SK-N-SH (cell line): ENCODE measurements around the gene ISM1. TPM values are rescaled to one million over a fixed set of nuclear protein-coding genes. Genes with fewer than 3 reads are reported as not detected.

ENCODE experiments used
- CTCF ChIA-PET: fragments of 300-600, 350-600 bp; formaldehyde crosslinking; extraction: SDS; loops from one replicate; lab custom pipeline; 2021; lab: Yijun Ruan, JAX
- POLR2A ChIA-PET: fragments of 350-600 bp; sonication (Branson Sonifier 250); formaldehyde crosslinking; extraction: SDS; loops from one replicate; lab custom pipeline; 2020; ENCODE audit warnings: antibody characterized with exemption, inconsistent platforms; lab: Yijun Ruan, JAX
- DNase-seq: peaks from one replicate; pipeline ENCODE4 v3.0.0; 2012
- H2AFZ ChIP-seq: fragments of 200-600 bp; sonication (generic); 2 replicates; pipeline ENCODE4 v1.8.1; 2016; ENCODE audit warnings: antibody characterized with exemption, mild to moderate bottlenecking, low read depth
- H3F3A ChIP-seq: fragments of 200-600 bp; sonication (generic); replicated peaks from 2 replicates; pipeline ENCODE3; 2016; ENCODE audit warnings: antibody characterized with exemption, mild to moderate bottlenecking; ENCODE audit not compliant: insufficient read depth
- H3K27ac ChIP-seq, 2 experiments: fragments of 200-500 bp in 1 of 2; fragments of 200-600 bp in 1 of 2; sonication (Bioruptor generic) in 1 of 2; sonication (generic), shearing (Covaris generic) in 1 of 2; 2 replicates each; pipeline versions ENCODE4 v1.5.1 to v1.6.1; 2014 to 2016; ENCODE audit warnings: low read depth in 2 of 2, inconsistent platforms in 1 of 2, low read length in 1 of 2, mild to moderate bottlenecking in 1 of 2, mixed read lengths in 1 of 2
- H3K27me3 ChIP-seq: fragments of 200-600 bp; sonication (generic), shearing (Covaris generic); 2 replicates; pipeline ENCODE4 v1.6.1; 2016; ENCODE audit warnings: mixed run types; ENCODE audit not compliant: insufficient read depth
- H3K36me3 ChIP-seq, 2 experiments: fragments of 200-500 bp in 1 of 2; fragments of 200-600 bp in 1 of 2; sonication (Bioruptor generic) in 1 of 2; sonication (generic) in 1 of 2; replicated peaks in 1 of 2; 2 replicates each; pipeline versions ENCODE3 to v1.5.1; 2014 to 2016; ENCODE audit warnings: low read length in 1 of 2, mild to moderate bottlenecking in 1 of 2; ENCODE audit not compliant: insufficient read depth in 2 of 2, control insufficient read depth in 1 of 2
- H3K4me1 ChIP-seq, 2 experiments: fragments of 200-500 bp in 1 of 2; fragments of 200-600 bp in 1 of 2; sonication (Bioruptor generic) in 1 of 2; sonication (generic), shearing (Covaris generic) in 1 of 2; 2 replicates each; pipeline versions ENCODE4 v1.5.1 to v1.6.1; 2014 to 2016; ENCODE audit warnings: low read depth in 1 of 2, low read length in 1 of 2, mixed run types in 1 of 2; ENCODE audit not compliant: insufficient read depth in 2 of 2, control insufficient read depth in 1 of 2
- H3K4me2 ChIP-seq: fragments of 200-600 bp; sonication (generic), shearing (Covaris generic); 2 replicates; pipeline ENCODE4 v1.6.1; 2017; ENCODE audit warnings: mixed run types
- H3K4me3 ChIP-seq, 2 experiments: fragments of 200-500 bp in 1 of 2; fragments of 200-600 bp in 1 of 2; sonication (Bioruptor generic) in 1 of 2; sonication (generic), shearing (Covaris generic) in 1 of 2; 2 replicates each; pipeline versions ENCODE4 v1.5.1 to v1.8.1; 2014 to 2016; ENCODE audit warnings: low read depth in 2 of 2, inconsistent platforms in 1 of 2, low read length in 1 of 2, mild to moderate bottlenecking in 1 of 2, mixed read lengths in 1 of 2, moderate library complexity in 1 of 2
- H3K79me2 ChIP-seq: fragments of 200-600 bp; sonication (generic); 2 replicates; pipeline ENCODE4 v1.8.1; 2017; ENCODE audit warnings: mild to moderate bottlenecking; ENCODE audit not compliant: insufficient read depth
- H3K9ac ChIP-seq: fragments of 200-600 bp; sonication (generic); 2 replicates; pipeline ENCODE4 v1.6.1; 2017; ENCODE audit warnings: mixed run types
- H3K9me2 ChIP-seq: fragments of 200-600 bp; sonication (generic); 2 replicates; pipeline ENCODE4 v1.6.1; 2017; ENCODE audit warnings: mixed run types
- H3K9me3 ChIP-seq: fragments of 200-600 bp; sonication (generic); 2 replicates; pipeline ENCODE4 v1.6.1; 2017; ENCODE audit warnings: mixed run types, mild to moderate bottlenecking, moderate library complexity
- H4K20me1 ChIP-seq: fragments of 200-600 bp; sonication (generic); 2 replicates; pipeline ENCODE4 v1.6.1; 2017; ENCODE audit warnings: mild to moderate bottlenecking, mixed run types; ENCODE audit not compliant: insufficient read depth
- CHD2 ChIP-seq: fragments of 150-350 bp; IDR thresholded peaks from 2 replicates; pipeline ENCODE4 v1.6.1; 2018; ENCODE audit warnings: low read length; ENCODE audit not compliant: partially characterized antibody
- FOXJ3 ChIP-seq: sonication (generic); formaldehyde crosslinking; IDR thresholded peaks from 2 replicates; pipeline ENCODE4 v1.5.1; 2020; ENCODE audit warnings: mild to moderate bottlenecking, missing genetic modification reagents
- GATA2 ChIP-seq: sonication (generic); formaldehyde crosslinking; IDR thresholded peaks from 2 replicates; pipeline ENCODE4 v1.5.0; 2020; ENCODE audit warnings: mild to moderate bottlenecking, missing genetic modification reagents
- RAD21 ChIP-seq: IDR thresholded peaks from 2 replicates; pipeline ENCODE4 v1.6.1; 2012; ENCODE audit warnings: mild to moderate bottlenecking, low read length
- RCOR1 ChIP-seq: fragments of 150-350 bp; IDR thresholded peaks from 2 replicates; pipeline ENCODE4 v1.6.1; 2017; ENCODE audit warnings: antibody characterized with exemption, low read length
- SIN3A ChIP-seq: IDR thresholded peaks from 2 replicates; pipeline ENCODE4 v1.6.1; 2012; ENCODE audit warnings: low read depth, mild to moderate bottlenecking, low read length, moderate library complexity, borderline replicate concordance
- SMC3 ChIP-seq: IDR thresholded peaks from 2 replicates; pipeline ENCODE4 v1.6.1; 2012; ENCODE audit warnings: low read depth, low read length, improper control_type of control experiment
- TCF12 ChIP-seq: IDR thresholded peaks from 2 replicates; pipeline ENCODE4 v1.4.0; 2012
- TEAD4 ChIP-seq: IDR thresholded peaks from 2 replicates; pipeline ENCODE4 v1.4.0; 2012; ENCODE audit warnings: mild to moderate bottlenecking, borderline replicate concordance; ENCODE audit not compliant: insufficient read depth
- WGBS: methylation state at CpG from one replicate; pipeline ENCODE4 v1.1.6; 2017; ENCODE audit warnings: low lambda C conversion rate; 5-methylcytosine and 5-hydroxymethylcytosine counted together
- polyA plus RNA-seq, 3 experiments: library from polyadenylated mRNA; depleted of rRNA; stranded (reverse); fragments of >200 nt; gene quantifications; 2 replicates each; pipeline ENCODE4 v1.2.3, GENCODE V29; 2012
- TF ChIP-seq, protein P1 (sequence below): IDR thresholded peaks from 2 replicates; pipeline ENCODE4 v1.4.0; 2012; ENCODE audit warnings: low read depth
- TF ChIP-seq, protein P2 (sequence below): IDR thresholded peaks from 2 replicates; pipeline ENCODE4 v1.4.0; 2012; ENCODE audit warnings: low read depth, borderline replicate concordance
- TF ChIP-seq, protein P3 (sequence below): IDR thresholded peaks from 2 replicates; pipeline ENCODE4; 2012
- TF ChIP-seq, protein P4 (sequence below): IDR thresholded peaks from 2 replicates; pipeline ENCODE4 v1.6.1; 2012; ENCODE audit warnings: mild to moderate bottlenecking, low read depth, low read length, moderate library complexity
- TF ChIP-seq, protein P5 (sequence below): fragments of 200-600 bp; sonication (generic); IDR thresholded peaks from 2 replicates; pipeline ENCODE4 v1.6.1; 2017; ENCODE audit warnings: antibody characterized with exemption, mild to moderate bottlenecking, moderate library complexity

The ISM1 gene
- polyA plus RNA-seq, 1 of the 3 experiments (the other 2 are of a cell fraction), result not detected

DNA sequence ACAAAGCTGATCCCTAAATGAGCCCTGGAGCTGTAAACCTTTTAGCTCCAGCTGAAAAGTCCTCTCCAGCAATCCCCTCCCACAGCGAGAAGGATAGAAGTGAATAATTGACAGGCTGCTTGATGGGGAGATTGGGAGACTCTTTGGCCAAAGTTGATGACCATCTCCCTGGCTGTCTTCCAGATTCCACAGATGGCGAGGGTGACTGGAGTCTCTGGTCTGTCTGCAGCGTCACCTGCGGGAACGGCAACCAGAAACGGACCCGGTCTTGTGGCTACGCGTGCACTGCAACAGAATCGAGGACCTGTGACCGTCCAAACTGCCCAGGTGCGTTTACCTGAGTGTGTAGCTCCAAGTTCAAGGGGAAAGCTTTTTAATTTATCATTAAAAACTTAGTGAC is 67.3 kb downstream of the ISM1 start:
- Histone ChIP-seq H3K79me2 (no peaks in the 10 kb centered on the region), H3F3A (no peaks in the 10 kb centered on the region), H4K20me1 (no peaks in the 10 kb centered on the region), H3K9ac (no peak overlapping the region), H3K36me3 (no peaks in the 10 kb centered on the region), H3K9me2 (no peaks in the 10 kb centered on the region), H3K27ac (no peak overlapping the region), H3K4me3 (no peak overlapping the region), H3K4me1 (peaks cover 0 to 5% of the 10 kb centered on the region in 2 experiments; a peak in 1 of 4 replicates), H3K27me3 (no peaks in the 10 kb centered on the region), H2AFZ (no peak overlapping the region), H3K4me2 (no peak overlapping the region), H3K9me3 (no peaks in the 10 kb centered on the region)
- 36% methylated on average over 11 of the region's 12 CpGs for WGBS
- CTCF ChIA-PET, result interaction anchor here (1.2 to 1.6 kb wide), 2 partner anchors 15 to 258 kb away, joined by 3 read pairs; no protein-coding TSS in a partner anchor
- peak; percentile 48 for DNase-seq
- POLR2A ChIA-PET, result no interaction called here
- peak; percentile 26; the same call in 1 of the 2 replicates for TF ChIP-seq GATA2 (CRISPR knock-in tag)
- TF ChIP-seq, protein P1, sequence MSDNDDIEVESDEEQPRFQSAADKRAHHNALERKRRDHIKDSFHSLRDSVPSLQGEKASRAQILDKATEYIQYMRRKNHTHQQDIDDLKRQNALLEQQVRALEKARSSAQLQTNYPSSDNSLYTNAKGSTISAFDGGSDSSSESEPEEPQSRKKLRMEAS, result no peak
- TF ChIP-seq, protein P2, sequence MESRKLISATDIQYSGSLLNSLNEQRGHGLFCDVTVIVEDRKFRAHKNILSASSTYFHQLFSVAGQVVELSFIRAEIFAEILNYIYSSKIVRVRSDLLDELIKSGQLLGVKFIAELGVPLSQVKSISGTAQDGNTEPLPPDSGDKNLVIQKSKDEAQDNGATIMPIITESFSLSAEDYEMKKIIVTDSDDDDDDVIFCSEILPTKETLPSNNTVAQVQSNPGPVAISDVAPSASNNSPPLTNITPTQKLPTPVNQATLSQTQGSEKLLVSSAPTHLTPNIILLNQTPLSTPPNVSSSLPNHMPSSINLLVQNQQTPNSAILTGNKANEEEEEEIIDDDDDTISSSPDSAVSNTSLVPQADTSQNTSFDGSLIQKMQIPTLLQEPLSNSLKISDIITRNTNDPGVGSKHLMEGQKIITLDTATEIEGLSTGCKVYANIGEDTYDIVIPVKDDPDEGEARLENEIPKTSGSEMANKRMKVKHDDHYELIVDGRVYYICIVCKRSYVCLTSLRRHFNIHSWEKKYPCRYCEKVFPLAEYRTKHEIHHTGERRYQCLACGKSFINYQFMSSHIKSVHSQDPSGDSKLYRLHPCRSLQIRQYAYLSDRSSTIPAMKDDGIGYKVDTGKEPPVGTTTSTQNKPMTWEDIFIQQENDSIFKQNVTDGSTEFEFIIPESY, result no peak

DNA sequence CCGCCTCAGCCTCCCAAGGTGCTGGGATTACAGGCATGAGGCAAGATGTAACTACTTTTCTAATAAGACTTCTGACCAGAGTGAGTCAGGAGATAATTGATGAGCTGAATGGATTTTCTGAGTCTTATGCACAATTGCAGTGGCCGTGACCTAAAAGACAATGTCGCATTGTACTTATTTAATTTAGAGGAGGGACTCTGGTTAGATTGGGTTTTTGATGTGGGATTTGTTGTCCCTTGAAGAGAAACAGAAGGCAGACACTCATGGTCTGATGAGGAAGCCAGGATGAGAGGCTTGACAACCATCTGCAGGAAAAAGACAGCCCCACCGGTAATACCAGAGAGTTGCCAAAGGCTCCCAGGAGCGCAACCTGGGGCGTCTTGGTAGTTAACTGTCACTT is 68.0 kb downstream of the ISM1 start:
- POLR2A ChIA-PET, result no interaction called here
- H3K4me2 ChIP-seq, result no peak overlapping the region
- 83% methylated on average over 6 of the region's 6 CpGs for WGBS
- H3K27ac ChIP-seq, result no peak overlapping the region
- H3K27me3 ChIP-seq, result no peaks in the 10 kb centered on the region
- no peak overlapping the region for H3K4me3 ChIP-seq
- H3K4me1 ChIP-seq, result peaks cover 0 to 5% of the 10 kb centered on the region in 2 experiments; a peak in 1 of 4 replicates
- CTCF ChIA-PET, result interaction anchor here (1.2 to 1.6 kb wide), 2 partner anchors 14 to 257 kb away, joined by 3 read pairs; no protein-coding TSS in a partner anchor
- H3K36me3 ChIP-seq, result no peaks in the 10 kb centered on the region
- TF ChIP-seq RAD21, result no peak
- no peak for TF ChIP-seq TEAD4
- TF ChIP-seq, protein P3, sequence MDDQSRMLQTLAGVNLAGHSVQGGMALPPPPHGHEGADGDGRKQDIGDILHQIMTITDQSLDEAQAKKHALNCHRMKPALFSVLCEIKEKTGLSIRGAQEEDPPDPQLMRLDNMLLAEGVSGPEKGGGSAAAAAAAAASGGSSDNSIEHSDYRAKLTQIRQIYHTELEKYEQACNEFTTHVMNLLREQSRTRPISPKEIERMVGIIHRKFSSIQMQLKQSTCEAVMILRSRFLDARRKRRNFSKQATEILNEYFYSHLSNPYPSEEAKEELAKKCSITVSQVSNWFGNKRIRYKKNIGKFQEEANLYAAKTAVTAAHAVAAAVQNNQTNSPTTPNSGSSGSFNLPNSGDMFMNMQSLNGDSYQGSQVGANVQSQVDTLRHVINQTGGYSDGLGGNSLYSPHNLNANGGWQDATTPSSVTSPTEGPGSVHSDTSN, result no peak
- TF ChIP-seq, protein P4, sequence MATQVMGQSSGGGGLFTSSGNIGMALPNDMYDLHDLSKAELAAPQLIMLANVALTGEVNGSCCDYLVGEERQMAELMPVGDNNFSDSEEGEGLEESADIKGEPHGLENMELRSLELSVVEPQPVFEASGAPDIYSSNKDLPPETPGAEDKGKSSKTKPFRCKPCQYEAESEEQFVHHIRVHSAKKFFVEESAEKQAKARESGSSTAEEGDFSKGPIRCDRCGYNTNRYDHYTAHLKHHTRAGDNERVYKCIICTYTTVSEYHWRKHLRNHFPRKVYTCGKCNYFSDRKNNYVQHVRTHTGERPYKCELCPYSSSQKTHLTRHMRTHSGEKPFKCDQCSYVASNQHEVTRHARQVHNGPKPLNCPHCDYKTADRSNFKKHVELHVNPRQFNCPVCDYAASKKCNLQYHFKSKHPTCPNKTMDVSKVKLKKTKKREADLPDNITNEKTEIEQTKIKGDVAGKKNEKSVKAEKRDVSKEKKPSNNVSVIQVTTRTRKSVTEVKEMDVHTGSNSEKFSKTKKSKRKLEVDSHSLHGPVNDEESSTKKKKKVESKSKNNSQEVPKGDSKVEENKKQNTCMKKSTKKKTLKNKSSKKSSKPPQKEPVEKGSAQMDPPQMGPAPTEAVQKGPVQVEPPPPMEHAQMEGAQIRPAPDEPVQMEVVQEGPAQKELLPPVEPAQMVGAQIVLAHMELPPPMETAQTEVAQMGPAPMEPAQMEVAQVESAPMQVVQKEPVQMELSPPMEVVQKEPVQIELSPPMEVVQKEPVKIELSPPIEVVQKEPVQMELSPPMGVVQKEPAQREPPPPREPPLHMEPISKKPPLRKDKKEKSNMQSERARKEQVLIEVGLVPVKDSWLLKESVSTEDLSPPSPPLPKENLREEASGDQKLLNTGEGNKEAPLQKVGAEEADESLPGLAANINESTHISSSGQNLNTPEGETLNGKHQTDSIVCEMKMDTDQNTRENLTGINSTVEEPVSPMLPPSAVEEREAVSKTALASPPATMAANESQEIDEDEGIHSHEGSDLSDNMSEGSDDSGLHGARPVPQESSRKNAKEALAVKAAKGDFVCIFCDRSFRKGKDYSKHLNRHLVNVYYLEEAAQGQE, result no peak
- no peak for TF ChIP-seq SIN3A
- TF ChIP-seq FOXJ3 (CRISPR knock-in tag), result no peak
- TF ChIP-seq, protein P5, sequence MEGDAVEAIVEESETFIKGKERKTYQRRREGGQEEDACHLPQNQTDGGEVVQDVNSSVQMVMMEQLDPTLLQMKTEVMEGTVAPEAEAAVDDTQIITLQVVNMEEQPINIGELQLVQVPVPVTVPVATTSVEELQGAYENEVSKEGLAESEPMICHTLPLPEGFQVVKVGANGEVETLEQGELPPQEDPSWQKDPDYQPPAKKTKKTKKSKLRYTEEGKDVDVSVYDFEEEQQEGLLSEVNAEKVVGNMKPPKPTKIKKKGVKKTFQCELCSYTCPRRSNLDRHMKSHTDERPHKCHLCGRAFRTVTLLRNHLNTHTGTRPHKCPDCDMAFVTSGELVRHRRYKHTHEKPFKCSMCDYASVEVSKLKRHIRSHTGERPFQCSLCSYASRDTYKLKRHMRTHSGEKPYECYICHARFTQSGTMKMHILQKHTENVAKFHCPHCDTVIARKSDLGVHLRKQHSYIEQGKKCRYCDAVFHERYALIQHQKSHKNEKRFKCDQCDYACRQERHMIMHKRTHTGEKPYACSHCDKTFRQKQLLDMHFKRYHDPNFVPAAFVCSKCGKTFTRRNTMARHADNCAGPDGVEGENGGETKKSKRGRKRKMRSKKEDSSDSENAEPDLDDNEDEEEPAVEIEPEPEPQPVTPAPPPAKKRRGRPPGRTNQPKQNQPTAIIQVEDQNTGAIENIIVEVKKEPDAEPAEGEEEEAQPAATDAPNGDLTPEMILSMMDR, result no peak
- TF ChIP-seq TCF12, result no peak
- no peak for TF ChIP-seq RCOR1
- TF ChIP-seq CHD2, result no peak
- no peak for TF ChIP-seq SMC3
- TF ChIP-seq, all 33 proteins: peak for 0
- no peak overlapping the region for H3K9ac ChIP-seq
- DNase-seq, result no peak
- no peaks in the 10 kb centered on the region for H3K9me3 ChIP-seq
- H3F3A ChIP-seq, result no peaks in the 10 kb centered on the region
- H2AFZ ChIP-seq, result no peak overlapping the region
- H3K9me2 ChIP-seq, result no peaks in the 10 kb centered on the region
- no peaks in the 10 kb centered on the region for H4K20me1 ChIP-seq
- no peaks in the 10 kb centered on the region for H3K79me2 ChIP-seq
